Natural killer cell (primary cell): Measurements from ENCODE around the gene LMAN2L. TPM values are rescaled to one million over a fixed set of nuclear protein-coding genes. Genes with fewer than 3 reads are reported as not detected.

Source experiments
- ATAC-seq, 3 donors: fragments of 150-1000 bp in 2 of 3; fragments of 200-7000 bp in 1 of 3; cut with Tn5 transposase; 1 replicate in 1 of 3; 2 replicates in 2 of 3; pipeline ENCODE4 v1.10.0; 2021; ENCODE audit warnings: mild to moderate bottlenecking in 2 of 3, moderate library complexity in 2 of 3
- DNase-seq, 2 donors: peaks; one replicate each; pipeline versions ENCODE4 v3.0.0 to v3.0.0-alpha.2; 2013 to 2021; ENCODE audit warnings: mixed read lengths in 1 of 2
- H3K27ac ChIP-seq: one replicate; pipeline ENCODE4 v1.5.1; 2013; ENCODE audit warnings: mild to moderate bottlenecking, low read length
- H3K27me3 ChIP-seq: one replicate; pipeline ENCODE4 v1.6.1; 2013; ENCODE audit warnings: low read length; ENCODE audit not compliant: control insufficient read depth, insufficient read depth
- H3K36me3 ChIP-seq: one replicate; pipeline ENCODE4 v1.6.1; 2013; ENCODE audit warnings: low read length; ENCODE audit not compliant: control insufficient read depth, insufficient read depth
- H3K4me1 ChIP-seq: one replicate; pipeline ENCODE4 v1.6.1; 2013; ENCODE audit warnings: low read length; ENCODE audit not compliant: control insufficient read depth, insufficient read depth
- H3K4me3 ChIP-seq: one replicate; pipeline ENCODE4 v1.5.1; 2013; ENCODE audit warnings: low read length
- H3K9me3 ChIP-seq: one replicate; pipeline ENCODE4 v1.6.1; 2013; ENCODE audit warnings: low read length; ENCODE audit not compliant: control insufficient read depth, insufficient read depth
- H3K27ac Mint-ChIP-seq, 2 donors: one replicate each; pipeline ENCODE4 v1.8.0; 2022; ENCODE audit warnings: mild to moderate bottlenecking in 2 of 2, mixed read lengths in 2 of 2, moderate library complexity in 1 of 2
- H3K27me3 Mint-ChIP-seq, 2 donors: one replicate each; pipeline ENCODE4 v1.8.0; 2022; ENCODE audit warnings: low read depth in 2 of 2, mixed read lengths in 2 of 2
- H3K36me3 Mint-ChIP-seq: one replicate; pipeline ENCODE4 v1.8.0; 2022; ENCODE audit warnings: mixed read lengths
- H3K4me1 Mint-ChIP-seq, 2 donors: one replicate each; pipeline ENCODE4 v1.8.0; 2022; ENCODE audit warnings: mixed read lengths in 2 of 2
- H3K4me3 Mint-ChIP-seq: one replicate; pipeline ENCODE4 v1.8.0; 2022; ENCODE audit warnings: mild to moderate bottlenecking, moderate library complexity, mixed read lengths
- H3K9me3 Mint-ChIP-seq, 2 donors: one replicate each; pipeline ENCODE4 v1.8.0; 2022; ENCODE audit warnings: mixed read lengths in 2 of 2
- WGBS: methylation state at CpG from one replicate; pipeline ENCODE4 v1.1.7; 2013; ENCODE audit warnings: missing lambda C conversion rate; ENCODE audit not compliant: insufficient coverage; 5-methylcytosine and 5-hydroxymethylcytosine counted together
- intact Hi-C: fragments of 100-400 bp; cut with micrococcal nuclease; formaldehyde crosslinking; loops from one replicate; pipeline ENCODE4 v1.14.2; 2022
- total RNA-seq, 4 donors: library from RNA; stranded (reverse); fragments of 120-200 nt in 1 of 4; gene quantifications; one replicate each; pipeline versions ENCODE4 v1.2.3 to v1.2.4, GENCODE V29; 2013 to 2022
- TF ChIP-seq, protein P1 (sequence below): fragments of 200-600 bp; IDR thresholded peaks from one replicate; pipeline ENCODE4 v1.8.0; 2022; ENCODE audit warnings: antibody characterized with exemption

LMAN2L gene
- total RNA-seq, 3 donors from 2014 or later (not counting 1 experiment from before 2014, with no cell fraction given), result 4.0 to 7.9 (median 5.9) TPM

DNA sequence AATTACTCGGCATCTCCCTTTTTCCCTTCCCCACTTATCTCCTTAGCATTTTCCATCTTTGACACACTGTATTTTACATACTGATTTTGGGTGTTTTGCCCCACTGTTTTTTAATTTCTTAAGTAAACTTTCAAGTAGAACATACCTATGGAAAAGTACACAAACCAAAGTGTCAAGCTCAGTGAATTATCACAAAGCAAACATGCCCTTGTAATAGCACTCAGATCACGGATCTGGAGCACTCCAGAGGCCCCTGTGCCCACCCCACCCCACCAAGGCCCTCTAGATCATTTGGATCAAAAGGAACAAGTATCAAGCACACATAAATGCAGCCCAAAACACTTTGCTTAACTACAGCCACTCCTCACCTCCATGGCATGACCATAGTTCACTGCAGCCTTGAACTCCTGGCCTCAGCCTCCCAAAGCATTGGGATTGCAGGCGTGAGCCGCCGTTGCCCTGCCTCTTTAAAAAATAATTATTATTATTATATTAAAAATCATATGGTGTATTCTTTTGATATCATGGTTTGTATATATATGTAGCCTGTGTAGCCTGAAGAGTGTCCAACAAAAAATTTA, 59.2 kb downstream of the LMAN2L start:
- DNase-seq (no peak), ATAC-seq (no peak)
- 65% methylated on average over 2 of the region's 5 CpGs for WGBS
- Histone ChIP-seq H3K4me3 (no peak overlapping the region), H3K27me3 (no peaks in the 10 kb centered on the region), H3K9me3 (no peaks in the 10 kb centered on the region), H3K36me3 (no peaks in the 10 kb centered on the region), H3K27ac (no peak overlapping the region), H3K4me1 (no peaks in the 10 kb centered on the region)
- intact Hi-C loops, result no loop called here
- Mint-ChIP-seq H3K36me3 (no peaks in the 10 kb centered on the region), H3K4me1 (no peaks in the 10 kb centered on the region), H3K4me3 (no peak overlapping the region), H3K27ac (no peak overlapping the region), H3K27me3 (peaks cover 14 to 16% of the 10 kb centered on the region in 2 donors), H3K9me3 (no peaks in the 10 kb centered on the region)
- TF ChIP-seq, protein P1, sequence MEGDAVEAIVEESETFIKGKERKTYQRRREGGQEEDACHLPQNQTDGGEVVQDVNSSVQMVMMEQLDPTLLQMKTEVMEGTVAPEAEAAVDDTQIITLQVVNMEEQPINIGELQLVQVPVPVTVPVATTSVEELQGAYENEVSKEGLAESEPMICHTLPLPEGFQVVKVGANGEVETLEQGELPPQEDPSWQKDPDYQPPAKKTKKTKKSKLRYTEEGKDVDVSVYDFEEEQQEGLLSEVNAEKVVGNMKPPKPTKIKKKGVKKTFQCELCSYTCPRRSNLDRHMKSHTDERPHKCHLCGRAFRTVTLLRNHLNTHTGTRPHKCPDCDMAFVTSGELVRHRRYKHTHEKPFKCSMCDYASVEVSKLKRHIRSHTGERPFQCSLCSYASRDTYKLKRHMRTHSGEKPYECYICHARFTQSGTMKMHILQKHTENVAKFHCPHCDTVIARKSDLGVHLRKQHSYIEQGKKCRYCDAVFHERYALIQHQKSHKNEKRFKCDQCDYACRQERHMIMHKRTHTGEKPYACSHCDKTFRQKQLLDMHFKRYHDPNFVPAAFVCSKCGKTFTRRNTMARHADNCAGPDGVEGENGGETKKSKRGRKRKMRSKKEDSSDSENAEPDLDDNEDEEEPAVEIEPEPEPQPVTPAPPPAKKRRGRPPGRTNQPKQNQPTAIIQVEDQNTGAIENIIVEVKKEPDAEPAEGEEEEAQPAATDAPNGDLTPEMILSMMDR, result no peak

- H3K27ac Mint-ChIP-seq, result no peak overlapping the region
- no peak for DNase-seq
- no peaks in the 10 kb centered on the region for H3K9me3 Mint-ChIP-seq
- intact Hi-C loops, result no loop called here
- H3K9me3 ChIP-seq, result no peaks in the 10 kb centered on the region
- no peak overlapping the region for H3K27ac ChIP-seq
- TF ChIP-seq, protein P1, result no peak
- H3K27me3 ChIP-seq, result no peaks in the 10 kb centered on the region
- WGBS, result 83% methylated on average over 9 of the region's 9 CpGs
- no peaks in the 10 kb centered on the region for H3K4me1 ChIP-seq
- H3K36me3 Mint-ChIP-seq, result no peaks in the 10 kb centered on the region
- no peak overlapping the region for H3K4me3 ChIP-seq
- no peak for ATAC-seq
- H3K27me3 Mint-ChIP-seq, result peaks cover 14 to 16% of the 10 kb centered on the region in 2 donors
- no peaks in the 10 kb centered on the region for H3K36me3 ChIP-seq
- no peaks in the 10 kb centered on the region for H3K4me1 Mint-ChIP-seq
- no peak overlapping the region for H3K4me3 Mint-ChIP-seq
These were observed 60.0 kb downstream of the LMAN2L start for GRCh38 chr2:96679848-96680247.

GRCh38 chr2:96669539-96670215, 70.2 kb downstream of the LMAN2L start:
- no peaks in the 10 kb centered on the region for H3K9me3 ChIP-seq
- 95% methylated on average over 15 of the region's 15 CpGs for WGBS
- no peak overlapping the region for H3K27ac ChIP-seq
- no peak overlapping the region for H3K4me3 ChIP-seq
- ATAC-seq (no peak), DNase-seq (no peak)
- H3K36me3 ChIP-seq, result no peaks in the 10 kb centered on the region
- Mint-ChIP-seq H3K9me3 (no peaks in the 10 kb centered on the region), H3K27ac (no peak overlapping the region), H3K4me3 (no peak overlapping the region), H3K36me3 (no peaks in the 10 kb centered on the region), H3K27me3 (peaks cover 0 to 4% of the 10 kb centered on the region in 2 donors), H3K4me1 (peaks cover 0 to 9% of the 10 kb centered on the region in 2 donors)
- no peaks in the 10 kb centered on the region for H3K27me3 ChIP-seq
- peaks cover 4% of the 10 kb centered on the region for H3K4me1 ChIP-seq
- TF ChIP-seq, protein P1, result no peak
- intact Hi-C loops, result no loop called here
